Fibroblast of skin of right biceps (primary cell): ENCODE measurements around the gene UBAP2.
"Not testable (repeated sequence)": the region's sequence is repeated elsewhere in the genome, so short reads cannot be mapped to it uniquely, and the experiment has no call there.

Source experiments
- DNase-seq: peaks from one replicate; pipeline ENCODE4 v3.0.0-alpha.2; 2013

UBAP2 gene

DNA sequence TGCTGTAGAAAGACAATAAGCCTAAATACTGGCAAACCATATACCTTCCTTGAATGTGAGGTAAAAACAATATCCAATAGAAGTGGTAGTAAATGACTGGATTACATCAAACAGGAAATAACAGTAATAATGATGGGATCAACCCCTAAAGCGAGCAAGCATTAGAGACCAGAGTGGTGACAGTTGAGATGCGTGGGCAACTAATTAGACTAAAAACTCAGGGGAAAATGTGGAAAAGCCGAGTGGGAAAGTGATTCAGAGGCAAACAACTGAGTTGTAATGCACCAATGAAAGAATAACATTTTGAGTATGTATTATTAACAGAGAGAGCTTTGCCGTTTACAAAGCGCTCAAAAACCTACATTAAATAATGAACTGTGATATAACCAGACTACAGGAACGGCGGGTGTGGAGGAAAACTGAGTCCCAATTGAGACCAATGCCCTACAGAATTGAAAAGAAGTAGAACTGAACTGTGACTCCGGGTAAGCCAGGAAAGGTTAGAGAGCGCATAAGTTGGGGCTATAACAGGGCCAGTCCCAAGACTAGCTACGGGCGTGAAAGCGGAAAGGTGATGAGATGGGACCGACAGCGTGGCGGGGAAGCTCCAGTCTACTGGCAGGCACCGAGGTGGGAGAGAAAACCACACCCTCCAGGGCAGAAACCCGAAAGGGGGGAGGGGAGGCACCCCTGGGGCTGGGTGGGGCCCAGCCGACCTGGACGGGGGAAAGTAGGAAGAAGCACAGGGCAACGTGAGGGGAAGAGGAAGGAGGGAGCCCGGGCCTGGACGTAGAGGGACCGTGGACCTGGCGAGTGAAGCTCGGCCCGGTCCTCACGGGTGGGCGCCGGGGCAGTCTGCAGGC is 592 bp downstream of the UBAP2 start:
- peak; percentile 25 for DNase-seq

DNA sequence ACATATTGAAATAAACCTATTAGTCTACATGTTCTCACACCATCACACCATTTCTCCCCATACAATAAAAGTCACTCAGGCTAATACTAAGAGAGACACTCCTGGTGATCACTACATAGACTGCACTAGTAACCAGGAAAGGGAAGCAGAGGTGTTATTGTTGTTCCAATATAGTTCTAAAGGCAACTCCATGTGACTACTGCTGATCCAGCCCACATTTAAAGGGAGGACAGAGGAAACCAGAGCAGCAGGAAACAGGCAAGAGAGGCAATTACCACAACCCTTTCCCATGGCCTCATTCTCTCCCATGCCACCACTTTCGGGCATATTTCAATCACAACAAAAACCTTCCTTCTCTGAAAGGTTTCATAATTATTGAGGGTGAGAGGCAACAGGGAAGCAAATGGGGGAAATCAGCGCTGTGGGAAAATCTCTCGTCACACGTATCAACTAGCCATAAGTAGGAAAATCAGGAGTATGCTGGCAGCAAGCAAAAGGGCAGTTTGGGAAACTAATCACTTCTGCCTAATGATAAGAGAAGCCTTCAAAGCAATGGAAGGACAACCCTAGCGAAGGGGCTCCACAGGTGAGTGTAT is 1.8 kb downstream of the UBAP2 start:
- no peak for DNase-seq

DNA sequence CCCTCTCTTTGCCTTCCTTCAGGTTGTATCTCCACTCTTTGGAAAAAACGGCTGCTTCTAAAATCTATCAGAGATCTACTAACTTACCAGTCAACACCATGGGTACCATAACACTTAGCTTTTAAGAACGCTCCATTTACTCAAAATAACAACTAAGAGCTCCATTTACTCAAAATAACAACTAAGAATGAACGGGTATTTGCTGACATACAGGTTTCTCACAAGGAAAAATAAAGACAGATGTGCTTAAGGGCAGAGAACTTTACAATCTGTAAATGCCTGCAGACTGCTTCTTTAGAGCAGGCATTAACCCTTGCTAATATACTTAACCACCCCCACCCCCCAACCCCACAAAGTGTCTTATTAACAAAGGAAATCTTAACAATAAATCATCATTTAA is 2.8 kb downstream of the UBAP2 start:
- DNase-seq: no peak

DNA sequence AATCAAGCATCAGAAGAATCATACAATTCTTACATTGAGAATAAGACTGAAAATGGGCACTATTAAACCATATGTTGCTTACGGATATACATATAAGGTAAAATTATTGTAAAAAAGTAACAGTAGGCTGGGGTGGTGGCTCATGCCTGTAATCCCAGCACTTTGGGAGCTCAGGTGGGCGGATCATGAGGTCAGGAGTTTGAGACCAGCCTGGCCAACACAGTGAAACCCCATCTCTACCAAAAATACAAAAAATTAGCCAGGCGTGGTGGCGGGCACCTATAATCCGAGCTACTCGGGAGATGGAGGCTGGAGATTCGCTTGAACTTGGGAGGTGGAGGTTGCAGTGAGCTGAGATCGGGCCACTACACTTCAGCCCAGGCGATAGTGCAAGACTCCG is 6.6 kb downstream of the UBAP2 start:
- not testable (repeated sequence) for DNase-seq

DNA sequence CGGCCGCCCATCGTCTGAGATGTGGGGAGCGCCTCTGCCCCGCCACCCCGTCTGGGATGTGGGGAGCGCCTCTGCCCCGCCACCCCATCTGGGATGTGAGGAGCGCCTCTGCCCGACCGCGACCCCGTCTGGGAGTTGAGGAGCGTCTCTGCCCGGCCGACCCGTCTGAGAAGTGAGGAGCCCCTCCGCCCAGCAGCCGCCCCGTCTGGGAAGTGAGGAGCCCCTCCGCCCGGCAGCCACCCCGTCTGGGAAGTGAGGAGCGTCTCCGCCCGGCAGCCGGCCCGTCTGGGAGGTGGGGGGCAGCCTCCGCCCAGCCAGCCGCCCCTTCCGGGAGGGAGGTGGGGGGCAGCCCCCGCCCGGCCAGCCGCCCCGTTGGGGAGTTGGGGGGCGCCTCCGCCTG is 9.8 kb downstream of the UBAP2 start:
- DNase-seq: not testable (repeated sequence)

DNA sequence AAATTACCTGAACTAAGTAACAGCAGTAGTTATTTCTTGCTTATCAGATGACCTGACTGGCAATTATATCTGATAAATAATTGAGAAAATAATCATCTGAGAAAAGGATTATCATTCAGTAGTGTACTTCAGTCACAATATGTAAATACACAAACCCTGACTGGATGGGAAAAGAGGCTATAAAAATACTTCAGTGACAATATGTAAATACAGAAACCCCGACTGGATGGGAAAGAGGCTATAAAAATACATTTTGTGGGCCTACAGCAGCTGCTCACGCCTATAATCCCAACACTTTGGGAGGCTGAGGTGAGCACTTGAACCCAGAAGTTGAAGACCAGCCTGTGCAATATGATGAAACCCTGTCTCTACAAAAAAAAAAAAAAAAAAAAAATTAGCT is 11.1 kb downstream of the UBAP2 start:
- no peak for DNase-seq

DNA sequence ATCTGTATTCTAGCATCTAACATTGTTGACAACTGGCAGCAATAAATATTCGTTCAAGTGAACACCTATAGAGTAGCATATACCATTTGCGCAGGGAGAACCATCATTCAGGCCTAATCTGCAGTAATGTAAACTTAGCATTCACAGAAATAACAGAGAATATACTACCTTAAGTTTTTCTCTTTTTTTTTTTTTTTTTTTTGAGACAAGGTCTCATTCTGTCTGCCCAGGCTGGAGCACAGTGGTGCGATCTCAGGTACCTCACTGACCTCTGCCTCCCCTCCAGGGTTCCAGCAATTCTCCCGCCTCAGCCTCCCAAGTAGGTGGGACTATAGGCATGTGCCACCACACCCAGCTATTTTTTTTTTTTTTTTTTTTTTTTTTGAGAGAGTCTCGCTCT is 12.1 kb downstream of the UBAP2 start:
- no peak for DNase-seq

DNA sequence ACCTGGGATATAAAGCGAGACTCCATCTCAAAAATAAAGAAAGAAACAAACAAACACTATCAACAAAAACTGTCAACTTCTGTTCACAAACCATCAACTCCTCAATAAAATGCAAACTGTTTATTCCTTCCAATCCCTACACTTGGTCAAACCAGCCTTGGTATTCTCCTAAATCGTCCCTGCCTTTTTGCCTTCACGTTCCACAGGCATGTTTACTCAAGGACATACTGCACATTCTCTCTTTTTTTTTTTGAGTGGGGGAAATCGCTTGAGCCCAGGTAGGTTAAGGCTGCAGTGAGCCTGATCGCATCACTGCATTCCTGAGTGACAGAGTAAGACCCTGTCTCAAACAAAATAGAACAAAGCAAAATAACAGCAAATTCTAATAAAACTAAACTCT is 13.0 kb downstream of the UBAP2 start:
- no peak for DNase-seq

DNA sequence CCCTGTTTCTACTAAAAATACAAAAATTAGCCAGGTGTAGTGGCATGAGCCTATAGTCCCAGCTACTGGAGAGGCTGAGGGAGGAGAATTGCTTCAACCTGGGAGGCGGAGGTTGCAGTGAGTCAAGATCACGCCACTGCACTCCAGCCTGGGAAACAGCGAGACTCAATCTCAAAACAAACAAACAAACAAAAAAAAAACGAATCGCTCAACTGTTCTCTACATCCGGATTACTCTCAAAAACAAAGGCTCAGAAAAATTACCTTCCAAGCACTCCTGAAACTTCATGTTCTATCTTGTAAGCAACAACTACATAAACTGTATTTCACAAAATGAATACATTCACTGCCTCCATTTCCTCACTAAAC is 14.0 kb downstream of the UBAP2 start:
- no peak for DNase-seq

DNA sequence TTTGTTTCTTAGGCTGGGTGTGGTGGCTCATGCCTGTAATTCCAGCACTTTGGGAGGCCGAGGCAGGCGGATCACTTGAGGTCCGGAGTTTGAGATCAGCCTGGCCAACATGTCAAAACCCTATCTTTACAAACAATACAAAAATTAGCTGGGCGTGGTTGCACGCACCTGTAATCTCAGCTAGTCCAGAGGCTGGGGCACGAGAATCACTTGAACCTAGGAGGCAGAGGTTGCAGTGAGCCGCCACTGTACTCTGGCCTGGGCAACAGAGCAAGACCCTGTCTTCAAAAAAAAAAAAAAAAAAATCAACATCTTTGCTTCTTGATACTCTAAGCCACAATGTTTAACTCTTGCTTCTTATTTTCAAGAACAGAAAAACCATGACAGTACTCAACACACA is 16.1 kb downstream of the UBAP2 start:
- DNase-seq: no peak

DNA sequence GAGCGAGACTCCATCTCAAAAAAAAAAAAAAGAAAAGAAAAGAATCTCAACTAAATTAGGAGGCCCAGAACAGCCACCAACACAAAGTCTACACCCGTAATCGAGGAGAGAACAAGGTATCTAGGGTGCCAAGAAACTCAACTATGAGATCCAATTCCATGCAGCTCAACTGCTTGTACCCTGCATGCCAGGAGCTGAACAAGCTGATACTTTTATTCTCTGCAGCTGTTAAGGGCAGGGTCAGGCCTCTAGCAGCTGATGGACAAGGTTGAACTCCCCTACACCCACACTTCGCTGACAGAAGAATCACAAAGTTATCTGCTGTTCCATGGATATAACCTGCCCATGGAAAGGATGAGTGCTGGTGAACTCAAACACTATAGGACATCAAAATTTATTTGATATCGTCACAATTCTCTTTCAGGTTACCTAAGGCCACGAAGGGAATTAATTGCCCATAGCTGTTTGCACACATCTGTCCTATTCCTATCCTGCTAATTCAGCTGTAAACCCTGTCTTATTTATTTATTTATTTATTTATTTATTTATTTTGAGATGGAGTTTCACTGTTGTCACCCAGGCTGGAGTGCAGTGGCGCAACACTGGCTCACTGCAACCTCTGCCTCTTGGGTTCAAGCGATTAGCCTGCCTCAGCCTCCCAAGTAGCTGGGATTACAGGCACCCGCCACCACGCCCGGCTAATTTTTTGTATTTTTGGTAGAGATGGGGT is 20.7 kb downstream of the UBAP2 start:
- no peak for DNase-seq

DNA sequence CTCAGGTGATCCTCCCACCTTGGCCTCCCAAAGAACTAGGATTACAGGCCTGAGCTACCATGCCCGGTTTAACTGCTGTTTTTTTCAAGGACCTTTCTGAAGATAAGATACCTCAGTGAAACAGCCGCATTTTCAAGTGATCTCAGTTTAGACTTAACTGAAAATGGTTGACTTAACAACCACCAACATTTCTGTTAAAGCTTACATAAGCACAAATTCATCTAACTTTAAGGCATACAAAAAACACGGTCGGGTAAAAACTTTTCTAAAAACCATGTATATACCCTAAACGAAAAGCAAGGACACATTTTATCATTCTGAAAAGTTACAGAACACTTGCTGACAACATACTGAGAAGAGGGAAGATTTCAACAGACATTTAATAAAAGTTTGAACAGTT is 22.9 kb downstream of the UBAP2 start:
- DNase-seq: no peak

DNA sequence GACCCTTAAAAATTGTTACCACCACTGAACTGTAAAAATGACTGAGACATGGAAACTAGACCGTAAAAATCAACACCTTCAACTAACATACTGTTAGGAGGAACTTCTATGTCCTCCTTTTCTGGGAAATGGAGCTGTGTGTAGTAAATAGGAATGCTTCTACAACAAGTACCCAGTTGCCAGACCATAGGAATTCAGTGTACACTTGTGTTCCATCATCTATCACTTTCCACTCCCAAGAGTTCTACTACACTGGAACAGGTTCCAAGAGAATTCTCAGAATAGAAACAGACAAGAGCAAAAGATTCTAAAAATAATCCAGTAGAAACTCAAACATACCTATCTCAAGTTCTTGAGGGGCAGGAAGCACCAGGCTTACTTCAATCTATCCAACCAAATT is 23.6 kb downstream of the UBAP2 start:
- no peak for DNase-seq

DNA sequence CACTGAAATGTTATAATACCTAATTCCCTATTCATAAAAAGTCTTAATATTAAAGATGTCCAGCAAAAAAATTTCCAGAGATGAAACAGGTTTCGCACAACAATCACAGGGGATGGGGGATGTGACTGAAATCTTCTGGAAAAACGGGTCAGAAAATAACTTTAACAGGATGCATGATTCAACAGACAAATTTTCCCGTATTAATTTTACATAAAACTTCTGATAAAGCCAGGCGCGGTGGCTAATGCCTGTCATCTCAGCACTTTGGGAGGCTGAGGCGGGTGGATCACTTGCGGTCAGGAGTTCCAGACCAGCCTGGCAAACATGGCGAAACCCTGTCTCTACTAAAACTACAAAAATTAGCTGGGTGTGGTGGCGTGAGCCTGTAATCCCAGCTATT is 24.2 kb downstream of the UBAP2 start:
- not testable (repeated sequence) for DNase-seq

DNA sequence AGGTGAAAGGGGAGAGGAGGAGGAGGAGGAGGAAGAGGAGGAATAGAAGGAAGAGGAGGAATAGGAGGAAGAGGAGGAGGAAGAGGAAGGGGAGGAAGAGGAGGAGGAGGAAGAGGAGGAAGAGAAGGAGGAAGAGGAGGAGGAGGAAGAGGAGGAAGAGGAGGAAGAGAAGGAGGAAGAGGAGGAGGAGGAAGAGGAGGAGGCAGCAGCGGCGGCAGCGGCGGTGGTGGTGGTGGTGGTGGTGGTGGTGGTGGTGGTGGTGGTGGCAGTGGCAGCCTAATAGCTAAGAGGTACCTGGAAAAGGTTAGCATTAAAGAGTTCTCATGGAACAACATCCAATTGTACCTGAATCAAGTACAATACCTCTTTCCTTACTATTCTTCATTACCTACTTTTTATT is 32.5 kb downstream of the UBAP2 start:
- no peak for DNase-seq

DNA sequence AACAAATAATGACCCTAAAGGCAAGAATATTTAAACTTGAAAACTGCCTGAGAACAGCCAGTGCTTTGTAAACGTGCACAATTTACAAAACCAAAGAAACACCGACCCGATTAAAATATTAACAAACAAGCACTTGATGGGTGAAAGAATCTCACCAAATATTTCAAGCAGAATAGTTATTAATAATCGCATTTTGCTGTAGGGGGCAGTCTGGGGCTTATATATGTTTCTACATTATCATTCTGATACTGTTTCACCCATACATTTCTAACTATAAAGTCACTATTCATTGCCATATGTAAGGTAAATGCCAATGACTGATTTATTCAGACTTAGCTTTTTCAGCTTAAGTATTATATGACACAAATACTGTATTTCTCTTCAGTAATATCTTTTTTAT is 37.7 kb downstream of the UBAP2 start:
- DNase-seq: peak; percentile 7

DNA sequence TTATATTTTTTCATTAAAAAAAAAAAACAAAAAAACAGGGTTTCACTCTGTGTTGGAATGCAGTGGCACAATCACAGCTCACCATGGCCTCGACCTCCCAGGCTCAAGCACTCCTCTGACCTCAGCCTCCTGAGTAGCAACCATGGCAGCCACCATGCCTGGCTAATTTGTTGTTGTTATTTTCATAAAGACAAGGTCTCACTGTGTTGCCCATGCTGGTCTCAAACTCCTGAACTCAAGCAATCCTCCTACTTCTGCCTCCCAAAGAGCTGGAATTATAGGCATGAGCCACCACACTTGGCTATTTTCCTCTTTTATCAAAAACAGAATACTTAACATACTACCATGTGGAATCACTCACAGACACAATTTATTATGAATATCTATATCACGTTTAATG is 46.7 kb downstream of the UBAP2 start:
- DNase-seq: no peak

DNA sequence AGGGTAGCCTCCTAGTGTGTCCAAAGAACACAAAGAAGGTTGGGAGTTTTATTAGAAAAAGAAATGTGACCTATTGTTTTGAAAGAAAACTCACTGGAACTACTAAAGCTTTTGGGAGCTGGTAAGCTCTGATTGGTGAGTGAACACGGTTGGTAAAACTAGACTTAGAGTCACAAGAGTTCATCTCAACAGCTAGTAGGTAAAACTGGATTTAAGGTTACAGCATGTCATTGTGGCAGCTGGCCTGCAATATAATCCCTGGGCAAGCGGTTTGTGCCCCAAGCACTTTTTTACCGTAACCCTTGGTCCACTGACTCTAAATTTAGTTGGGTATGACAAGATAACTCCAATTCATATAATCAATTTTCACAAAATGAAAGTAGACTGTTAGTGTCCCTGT is 47.4 kb downstream of the UBAP2 start:
- no peak for DNase-seq

DNA sequence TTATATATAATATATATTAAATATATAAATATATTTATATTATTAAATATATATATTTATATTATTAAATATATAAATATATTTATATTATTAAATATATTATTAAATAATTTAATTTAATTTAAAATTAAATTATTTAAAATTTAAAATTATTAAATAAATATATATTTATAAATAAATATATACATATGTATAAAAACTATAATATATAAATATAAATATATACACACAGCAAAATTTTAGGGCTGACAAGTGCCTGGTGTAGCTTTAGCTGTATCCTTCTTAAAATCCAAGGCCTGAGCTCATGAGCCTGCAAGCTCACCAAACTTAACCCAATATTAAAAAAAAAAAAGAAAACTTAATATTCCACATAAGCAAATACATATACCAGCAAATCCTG is 53.2 kb downstream of the UBAP2 start:
- DNase-seq: no peak

DNA sequence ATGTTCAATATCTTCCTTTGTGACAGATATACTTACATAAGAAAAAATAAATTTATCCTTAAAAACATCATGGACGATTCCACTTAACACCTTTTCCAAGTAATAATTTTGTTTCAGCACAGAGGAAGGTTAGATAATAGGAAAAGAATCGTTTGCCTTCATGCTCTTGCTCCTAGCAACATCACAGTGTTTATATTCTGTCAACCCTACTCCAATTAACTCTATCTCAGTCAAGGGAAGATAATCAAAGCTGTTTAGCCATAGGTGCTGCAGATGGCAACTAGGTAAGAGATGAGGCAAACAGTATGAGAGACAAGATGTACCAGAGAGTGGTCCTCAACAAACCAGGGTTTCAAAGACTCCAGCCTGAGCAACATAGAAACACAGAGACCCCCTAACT is 55.6 kb downstream of the UBAP2 start:
- DNase-seq: no peak

DNA sequence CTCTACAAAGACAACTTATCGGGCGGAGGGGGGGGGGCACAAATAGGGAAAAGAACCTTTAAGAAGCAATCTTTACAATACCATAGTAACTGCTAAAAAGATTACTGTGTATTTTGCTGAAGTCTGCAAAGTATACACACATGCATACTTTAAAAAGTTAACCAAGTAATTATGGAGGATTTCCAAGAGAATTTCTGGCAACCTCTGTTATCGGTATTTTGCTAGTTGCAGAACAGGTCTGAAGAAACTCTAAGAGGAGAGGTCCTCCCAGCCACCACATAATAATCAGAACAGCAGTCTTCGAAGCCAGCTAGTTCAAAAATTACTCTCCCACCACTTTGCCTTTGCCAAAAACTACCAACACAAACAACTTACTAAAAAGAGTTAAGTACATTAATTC is 56.1 kb downstream of the UBAP2 start:
- DNase-seq: no peak

DNA sequence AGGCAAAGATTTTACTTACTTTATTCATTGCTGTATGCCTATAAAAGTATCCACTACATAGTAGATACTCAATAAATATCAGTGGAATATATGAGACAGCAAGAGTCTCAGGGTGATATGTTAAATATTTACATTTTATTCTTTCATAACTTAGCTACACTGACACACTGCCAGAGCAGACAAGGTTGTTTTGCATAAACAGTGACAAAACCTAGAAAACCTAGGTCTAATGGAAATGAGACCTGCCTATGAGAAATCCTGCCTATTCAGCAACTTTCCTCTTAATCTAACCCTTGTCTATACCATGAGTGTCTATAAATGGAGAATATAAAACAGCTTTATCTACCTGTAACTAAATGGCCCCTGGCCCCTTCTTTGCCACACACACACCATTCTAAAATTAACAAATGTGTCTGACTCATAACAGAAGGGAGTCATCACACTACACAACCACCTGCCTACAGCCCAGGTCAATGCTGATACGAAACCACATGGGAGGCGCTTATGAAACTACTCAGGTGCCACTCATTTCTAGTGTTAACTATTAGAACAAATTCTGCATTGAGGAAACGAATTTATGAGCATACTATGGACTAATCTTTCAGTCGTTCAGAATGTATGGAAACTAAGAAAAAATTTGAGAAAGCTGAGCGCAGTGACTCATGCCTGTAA is 60.3 kb downstream of the UBAP2 start:
- DNase-seq: no peak

DNA sequence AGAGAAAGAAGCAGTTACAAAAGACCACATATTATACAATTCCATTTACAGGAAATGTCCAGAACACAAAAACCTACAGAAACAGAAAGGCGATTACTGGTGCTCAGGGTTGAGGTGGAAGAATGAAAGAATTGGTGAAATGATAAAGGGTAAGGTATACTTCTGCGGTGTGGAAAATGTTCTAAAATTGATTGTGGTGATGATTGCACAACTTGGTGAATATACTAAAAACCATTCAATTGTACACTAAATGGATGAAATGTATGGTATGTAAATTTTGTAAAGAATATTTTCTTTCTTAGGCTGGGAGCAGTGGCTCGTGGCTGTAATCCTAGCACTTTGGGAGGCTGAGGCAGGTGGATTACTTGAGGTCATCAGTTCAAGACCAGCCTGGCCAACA is 72.3 kb downstream of the UBAP2 start:
- DNase-seq: no peak

DNA sequence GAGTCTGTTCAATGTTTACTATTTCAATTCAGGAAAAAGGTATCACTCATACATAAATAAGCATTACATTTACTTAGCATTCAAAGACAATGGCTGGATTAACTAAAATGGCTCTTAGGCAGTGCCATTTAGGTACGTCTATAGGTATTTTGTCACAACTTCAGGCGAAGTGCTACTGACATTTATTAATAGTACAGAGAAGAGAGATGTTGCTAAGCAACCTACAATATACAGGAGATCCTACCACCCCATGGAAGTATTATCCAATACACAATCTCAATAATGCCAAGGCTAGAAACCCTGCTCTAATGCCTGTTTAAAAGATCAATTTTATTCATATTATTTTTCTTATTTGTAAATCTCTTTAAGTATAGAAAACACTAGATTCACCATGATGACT is 76.0 kb downstream of the UBAP2 start:
- DNase-seq: no peak
